ENCODE data around the gene TP63.

DNA sequence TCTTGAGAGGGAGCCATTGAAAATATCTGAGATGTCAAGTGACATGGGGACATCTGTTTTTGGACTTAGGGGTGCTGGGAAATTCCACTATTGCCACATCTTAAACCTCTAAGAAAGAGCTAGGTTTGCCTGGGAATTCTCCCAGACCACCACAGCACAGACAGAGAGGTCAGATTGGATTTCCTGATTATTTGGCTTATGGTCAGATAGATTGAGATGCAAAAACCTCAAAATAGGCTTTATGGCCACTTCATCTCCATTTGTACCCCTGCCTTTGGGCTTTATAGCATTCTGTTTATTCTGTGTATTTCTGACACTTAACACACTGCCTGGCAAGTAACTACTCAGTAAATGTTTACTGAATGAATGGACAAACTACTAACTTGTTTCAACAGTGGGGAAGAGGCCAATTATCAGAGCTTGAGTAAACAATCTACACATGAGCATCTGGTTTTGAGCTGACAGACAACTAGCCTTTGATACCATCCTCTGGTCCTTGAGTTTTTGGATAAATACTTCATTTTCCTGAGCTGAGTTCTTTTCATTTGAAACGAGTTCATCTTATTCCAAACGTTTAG is 81.8 kb downstream of the TP63 start:
- TF ChIP-seq, protein P1, sequence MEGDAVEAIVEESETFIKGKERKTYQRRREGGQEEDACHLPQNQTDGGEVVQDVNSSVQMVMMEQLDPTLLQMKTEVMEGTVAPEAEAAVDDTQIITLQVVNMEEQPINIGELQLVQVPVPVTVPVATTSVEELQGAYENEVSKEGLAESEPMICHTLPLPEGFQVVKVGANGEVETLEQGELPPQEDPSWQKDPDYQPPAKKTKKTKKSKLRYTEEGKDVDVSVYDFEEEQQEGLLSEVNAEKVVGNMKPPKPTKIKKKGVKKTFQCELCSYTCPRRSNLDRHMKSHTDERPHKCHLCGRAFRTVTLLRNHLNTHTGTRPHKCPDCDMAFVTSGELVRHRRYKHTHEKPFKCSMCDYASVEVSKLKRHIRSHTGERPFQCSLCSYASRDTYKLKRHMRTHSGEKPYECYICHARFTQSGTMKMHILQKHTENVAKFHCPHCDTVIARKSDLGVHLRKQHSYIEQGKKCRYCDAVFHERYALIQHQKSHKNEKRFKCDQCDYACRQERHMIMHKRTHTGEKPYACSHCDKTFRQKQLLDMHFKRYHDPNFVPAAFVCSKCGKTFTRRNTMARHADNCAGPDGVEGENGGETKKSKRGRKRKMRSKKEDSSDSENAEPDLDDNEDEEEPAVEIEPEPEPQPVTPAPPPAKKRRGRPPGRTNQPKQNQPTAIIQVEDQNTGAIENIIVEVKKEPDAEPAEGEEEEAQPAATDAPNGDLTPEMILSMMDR (IDR thresholded peaks at IDR 0.05), result no peak
- TF ChIP-seq EP300 (IDR thresholded peaks at IDR 0.05) (no peak), POLR2AphosphoS5 (IDR thresholded peaks at IDR 0.05) (no peak)

Measured in sigmoid colon (tissue), 4 donors.